NCI-H128 (cell line): ENCODE data around the gene UBE2QL1.
A peak's percentile ranks its signal among the peaks of the same experiment; 100 is the strongest.

ENCODE experiments used
- DNase-seq: peaks from one replicate; lab custom pipeline; 2025; ENCODE audit not compliant: unreplicated experiment; lab: John Stamatoyannopoulos, UW

The UBE2QL1 gene

DNA sequence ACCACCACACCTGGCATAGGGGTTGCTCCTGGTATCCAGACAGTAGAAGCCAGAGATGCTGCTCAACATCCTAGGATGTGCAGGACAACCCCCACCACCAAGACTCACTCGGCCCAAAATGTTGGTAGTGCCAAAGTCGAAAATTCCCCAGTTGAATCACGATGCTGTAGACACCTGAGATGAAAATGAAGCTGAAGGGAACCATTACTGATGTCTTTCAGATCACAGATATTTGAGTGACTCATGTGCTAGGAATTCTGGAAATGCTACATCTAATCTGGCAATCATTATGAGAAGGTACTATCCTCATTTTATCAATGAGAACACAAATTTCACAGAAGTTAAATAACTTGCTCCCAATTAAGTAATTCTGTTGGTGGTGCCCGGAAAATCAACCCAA, 21.0 kb upstream of the UBE2QL1 start:
- no peak for DNase-seq

DNA sequence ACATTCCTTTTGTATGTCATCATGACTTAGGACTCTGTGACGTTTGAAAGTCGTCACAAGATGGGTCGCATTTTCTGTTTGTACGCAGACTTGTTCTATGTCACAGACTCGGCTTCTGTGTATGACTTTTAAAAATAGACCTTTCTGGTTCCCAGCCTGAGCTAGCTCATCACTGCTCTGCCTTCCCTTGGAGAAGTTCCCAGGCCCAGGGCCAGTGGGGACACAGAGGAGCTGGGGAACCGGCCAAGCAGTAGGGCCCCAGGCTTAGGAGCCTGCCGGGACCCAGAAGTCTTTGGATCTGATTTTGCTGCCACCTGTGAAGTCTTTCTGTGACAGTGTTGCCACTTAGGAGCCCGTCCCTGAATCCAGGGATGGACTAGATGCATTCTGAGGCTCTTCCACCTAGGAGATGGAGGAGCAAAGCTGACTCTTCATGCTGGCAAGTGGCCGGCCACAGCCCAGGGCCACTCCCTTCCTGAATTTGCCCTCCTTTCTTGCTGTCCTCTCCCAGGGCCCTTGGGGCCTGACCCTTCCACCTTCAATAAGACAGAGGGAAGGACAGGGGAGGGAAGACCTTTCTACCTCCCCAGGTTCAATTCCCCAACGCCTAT, 18.1 kb upstream of the UBE2QL1 start:
- DNase-seq, result no peak

DNA sequence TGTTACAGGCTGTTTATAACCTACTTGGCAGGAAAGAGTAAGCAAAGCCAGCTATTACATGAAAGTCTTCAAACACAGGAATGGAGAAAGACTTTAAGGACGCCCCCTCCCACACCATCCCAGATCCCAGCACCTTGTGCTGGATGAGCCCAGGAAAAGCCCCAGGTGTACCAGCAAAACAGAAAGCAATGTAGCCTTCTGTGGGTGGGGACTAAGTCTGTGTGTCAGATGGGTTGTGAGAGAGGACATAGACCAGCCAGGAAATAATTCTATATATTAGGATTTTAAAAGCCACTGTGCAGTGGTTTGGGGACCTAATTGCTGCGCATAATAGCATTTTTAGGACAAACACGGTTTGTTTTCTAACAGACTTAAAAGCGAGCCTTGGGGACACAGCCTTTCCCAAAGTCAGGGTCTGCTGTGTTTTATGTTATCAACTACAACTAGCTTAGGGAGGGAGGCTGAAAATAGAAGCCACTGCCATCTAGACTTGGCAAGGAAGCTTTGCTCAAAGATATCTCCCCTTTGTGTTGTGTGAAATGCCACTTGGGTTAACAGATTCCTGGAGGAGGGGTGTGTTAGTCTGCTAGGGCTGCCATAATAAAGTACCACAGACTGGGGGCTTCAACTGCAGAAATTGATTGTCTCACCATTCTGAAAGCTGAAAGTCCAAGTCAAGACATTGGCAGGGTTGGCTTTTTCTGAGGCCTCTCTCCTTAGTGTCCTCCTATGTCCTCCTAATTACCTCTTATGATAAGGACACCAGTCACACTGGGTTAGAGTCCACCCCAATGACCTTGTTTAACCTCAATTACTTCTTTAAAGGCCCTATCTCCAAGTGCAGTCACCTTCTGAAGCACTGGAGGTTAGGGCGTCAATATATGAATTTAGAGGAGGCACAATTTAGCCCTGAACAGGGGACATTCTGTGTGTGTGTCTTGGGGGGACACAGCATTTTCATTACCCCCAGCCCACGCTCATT, 17.2 kb upstream of the UBE2QL1 start:
- no peak for DNase-seq

DNA sequence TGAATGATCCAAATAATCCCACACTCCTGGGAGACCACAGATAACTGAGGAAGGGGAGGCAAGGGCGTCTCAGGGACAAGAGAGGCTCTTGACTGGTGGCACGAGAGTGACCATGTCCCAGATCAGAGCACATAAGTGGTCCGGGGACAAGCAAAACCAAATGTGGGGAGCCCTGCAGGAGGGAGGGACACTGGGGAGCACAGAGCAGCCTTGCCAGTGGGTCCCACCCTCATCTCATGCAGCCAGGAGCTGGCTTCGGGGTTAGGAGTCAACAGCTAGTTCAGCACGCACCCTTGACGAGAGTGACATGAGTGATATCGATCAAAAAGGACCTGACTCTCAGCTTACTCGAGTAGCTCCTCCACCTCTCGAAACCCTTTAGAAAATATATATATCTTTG, 16.5 kb upstream of the UBE2QL1 start:
- DNase-seq, result no peak

DNA sequence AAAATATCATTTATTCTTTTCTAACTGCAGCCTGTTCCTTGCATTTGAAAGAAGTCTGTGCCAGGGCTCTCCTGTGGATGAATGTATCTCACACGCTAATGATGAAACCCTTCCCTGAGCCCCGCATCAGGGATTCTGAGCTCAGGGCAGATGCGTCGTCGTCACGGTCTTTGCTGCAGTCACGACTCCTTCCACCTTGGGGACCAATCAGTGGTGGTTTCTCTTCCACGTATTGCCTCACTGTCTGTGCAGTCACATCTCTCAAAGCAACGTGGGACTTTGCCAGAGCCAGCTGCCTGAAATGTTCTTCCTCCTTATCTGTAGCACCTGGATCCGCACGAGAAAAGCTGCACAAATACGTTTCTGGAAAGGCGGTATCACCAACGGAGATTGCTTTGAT, 13.9 kb upstream of the UBE2QL1 start:
- DNase-seq, result no peak

DNA sequence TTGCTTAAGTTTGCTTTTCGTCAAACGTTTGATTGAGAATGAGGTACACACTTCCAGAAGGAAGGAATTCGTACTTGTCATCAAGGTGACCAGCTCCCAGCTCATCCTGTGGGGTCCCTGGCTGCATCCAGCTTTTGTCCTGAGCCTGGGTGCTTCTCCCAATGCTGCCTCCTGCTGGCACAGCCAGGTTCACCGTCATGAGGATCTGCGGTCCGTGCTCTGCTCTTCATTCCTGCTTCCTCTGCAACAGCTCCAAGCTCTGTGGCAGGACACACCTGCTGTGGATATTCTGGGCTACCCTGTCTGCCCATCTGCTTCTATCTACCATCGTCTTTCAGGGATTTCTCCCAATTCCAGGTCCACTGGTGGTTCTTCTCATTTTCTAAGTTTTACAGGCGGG, 13.3 kb upstream of the UBE2QL1 start:
- no peak for DNase-seq

DNA sequence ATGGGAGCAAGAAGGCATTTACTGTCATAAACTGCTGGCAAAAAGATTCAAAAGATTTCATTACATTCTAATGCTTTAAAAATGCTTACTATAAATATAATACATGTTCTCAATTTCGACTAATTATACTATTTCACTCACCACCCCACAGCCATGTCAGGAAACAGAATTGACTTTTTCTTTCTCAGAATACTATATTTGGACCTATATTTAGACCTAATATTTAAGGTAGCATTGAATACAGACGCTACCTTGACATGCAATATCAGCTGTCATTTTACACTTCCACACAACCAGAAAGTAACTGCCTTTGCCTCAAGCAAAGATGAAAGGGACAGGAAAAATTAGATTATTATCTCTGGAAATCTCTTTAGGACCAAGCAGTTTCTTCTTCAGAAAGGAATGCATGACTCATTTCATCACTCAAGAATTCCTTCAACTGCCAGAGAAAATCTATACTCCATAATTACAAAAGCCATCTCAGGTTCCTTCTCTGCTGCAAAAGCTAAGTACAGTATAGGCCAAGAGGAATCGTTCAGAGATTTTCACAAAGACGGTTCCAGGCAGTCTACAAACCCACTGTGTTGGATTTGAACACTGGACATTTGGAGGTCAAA, 11.8 kb upstream of the UBE2QL1 start:
- DNase-seq, result no peak

DNA sequence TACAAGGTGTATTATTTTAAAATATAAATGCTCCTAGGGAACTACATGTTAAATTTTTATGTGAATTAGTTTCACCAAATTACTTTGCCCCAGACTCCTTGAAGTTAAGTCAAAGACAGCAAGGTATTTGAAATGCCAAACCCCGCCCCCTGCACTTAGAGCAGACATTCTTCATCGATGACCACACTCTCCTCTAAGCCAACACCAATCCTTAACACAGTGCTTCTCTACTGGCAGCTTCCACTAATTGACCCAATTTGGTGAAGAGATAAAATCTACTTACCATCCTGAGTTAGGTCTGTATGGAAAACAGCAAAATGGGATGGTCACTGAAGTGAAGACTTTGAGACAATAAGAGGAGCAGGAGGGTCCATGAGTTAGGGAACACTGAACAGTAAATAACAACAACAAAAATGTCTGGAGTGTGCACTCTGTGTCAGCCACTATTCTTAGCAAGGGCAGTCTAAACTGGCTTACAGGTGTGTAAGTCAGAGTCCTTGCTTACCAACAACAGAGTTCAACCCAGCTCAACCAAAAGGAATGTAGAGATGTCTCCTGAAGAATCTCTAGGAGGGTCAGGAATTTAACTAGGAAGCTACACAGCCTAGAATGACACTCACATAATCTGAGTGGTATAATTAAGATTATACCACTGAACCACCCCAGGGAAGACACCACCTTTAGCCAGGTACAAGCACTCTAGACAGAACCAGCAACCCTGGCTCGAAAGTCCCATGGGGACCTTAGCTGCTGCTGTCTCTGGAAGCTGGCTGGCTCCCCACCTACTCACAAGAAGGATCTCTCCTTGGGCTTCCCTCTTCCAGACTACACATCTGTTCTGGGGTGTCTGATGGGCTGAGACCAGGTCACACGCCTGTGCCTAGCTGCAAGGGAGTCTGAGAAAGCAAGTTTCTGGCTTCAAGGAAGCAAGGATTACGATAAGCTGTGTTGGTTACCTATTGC, 8.8 kb upstream of the UBE2QL1 start:
- no peak for DNase-seq

DNA sequence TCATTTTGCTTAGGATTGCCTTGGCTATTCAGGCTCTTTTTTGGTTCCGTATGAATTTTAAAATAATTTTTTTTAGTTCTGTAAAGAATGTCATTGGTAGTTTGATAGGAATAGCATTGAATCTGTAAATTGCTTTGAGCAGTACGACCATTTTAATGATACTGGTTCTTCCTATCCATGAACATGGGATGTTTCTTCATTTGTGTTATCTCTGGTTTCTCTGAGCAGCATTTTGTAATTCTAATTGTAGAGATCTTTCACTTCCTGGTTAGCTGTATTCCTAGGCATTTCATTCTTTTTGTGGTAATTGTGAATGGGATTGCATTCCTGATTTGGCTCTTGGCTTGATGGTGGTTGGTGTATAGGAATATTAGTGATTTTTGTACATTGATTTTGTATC, 6.3 kb upstream of the UBE2QL1 start:
- no peak for DNase-seq

DNA sequence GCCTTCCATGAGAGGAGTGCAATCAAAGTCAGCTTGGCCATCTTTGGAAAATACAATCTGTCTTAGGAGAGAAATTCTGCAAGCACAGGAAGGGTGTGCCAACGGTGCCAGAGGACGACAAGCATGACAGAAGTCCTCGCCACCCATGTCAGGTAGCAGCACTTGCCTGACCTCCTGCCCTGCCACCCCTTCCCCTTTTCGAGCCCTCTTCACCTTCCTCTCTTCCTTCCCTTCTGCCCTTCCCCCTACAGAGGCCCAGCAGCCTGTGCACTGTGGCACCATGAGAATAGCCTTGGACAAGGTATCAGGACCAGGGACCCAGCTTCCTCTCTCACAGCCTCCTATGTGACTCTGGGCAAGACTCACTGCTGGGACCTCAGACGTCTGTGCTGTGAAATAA, 5.3 kb upstream of the UBE2QL1 start:
- no peak for DNase-seq

DNA sequence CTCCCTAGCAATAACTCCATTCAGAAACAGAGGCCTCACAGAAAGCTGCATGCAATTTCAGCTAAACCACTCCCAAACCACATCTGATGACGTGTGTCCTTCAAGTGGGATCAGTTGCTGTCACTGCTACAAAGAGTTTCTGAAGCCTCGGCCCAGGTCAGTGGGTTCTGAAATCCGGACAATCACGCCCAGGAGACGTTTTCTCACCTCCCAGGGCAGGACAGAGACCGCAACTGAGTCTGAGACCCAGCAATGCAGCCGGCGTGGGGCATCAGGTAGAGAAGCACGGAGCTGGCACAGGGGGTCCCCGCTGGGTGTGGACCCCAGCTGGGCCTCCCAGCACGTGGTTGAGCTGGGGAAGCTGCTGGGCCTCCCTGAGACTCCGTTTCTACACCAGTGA, 2.6 kb upstream of the UBE2QL1 start:
- no peak for DNase-seq

DNA sequence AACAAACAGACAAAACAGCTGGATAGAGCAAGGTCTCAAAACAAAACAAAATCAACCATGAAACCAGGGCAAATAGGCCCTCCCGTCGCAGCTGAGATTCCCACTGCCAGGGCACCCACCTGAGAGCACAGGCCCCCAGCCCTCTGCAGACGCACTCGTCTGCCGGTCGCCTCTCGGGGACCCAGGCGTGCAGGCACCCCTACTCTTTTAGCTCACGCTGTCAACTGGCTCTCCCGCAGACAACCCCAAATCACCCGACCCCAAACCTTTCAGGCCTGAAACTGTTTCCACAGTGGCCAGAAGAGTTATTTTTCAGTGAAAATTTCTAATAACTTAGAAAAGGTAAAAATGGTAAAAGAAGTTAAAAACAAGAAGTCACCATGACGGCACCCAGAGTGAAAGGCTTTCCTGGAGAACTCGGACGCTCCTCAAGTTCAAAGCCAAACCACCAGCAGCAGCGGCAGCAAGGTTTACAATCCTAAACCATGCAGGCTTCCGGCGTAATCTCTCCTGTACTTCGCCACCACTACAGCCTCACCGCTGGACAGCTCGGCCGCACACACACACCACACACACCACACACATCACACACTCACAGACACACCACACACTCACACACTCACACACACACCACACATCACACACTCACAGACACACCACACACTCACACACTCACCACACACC, 1.9 kb upstream of the UBE2QL1 start:
- no peak for DNase-seq

DNA sequence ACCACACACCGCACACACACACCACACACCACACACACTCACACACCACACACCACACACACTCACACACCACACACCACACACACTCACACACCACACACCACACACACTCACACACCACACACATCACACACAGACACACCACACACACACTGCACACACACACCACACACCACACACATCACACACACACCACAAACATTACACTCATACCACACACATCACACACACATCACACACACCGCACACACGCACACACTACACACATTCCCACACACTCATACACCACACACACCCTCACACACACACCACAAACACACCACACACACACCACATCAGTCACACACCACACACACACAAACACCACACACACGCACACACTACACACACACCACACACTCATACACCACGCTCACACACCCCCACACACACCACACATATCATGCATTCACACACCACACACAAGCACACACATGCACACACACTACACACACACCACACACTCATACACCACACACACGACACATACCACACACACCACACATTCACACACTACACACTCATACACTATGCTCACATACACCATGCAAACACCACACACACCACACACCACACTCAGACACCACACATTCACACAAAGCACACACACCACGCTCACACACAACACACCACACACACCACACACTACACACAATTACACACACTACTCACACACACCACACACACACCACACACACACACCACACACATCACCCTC, 1.1 kb upstream of the UBE2QL1 start:
- DNase-seq, result no peak

DNA sequence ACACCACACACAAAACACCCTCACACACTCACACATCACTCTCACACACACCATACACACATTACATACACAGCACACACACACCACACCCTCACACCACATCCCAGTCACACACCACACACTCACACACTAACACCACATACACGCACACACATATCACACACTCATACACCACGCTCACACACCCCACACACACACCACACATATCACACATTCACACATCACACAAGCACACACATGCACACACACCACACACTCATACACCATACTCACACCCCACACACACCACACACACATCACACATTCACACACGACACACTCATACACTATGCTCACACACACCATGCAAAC, 543 bp upstream of the UBE2QL1 start:
- no peak for DNase-seq

DNA sequence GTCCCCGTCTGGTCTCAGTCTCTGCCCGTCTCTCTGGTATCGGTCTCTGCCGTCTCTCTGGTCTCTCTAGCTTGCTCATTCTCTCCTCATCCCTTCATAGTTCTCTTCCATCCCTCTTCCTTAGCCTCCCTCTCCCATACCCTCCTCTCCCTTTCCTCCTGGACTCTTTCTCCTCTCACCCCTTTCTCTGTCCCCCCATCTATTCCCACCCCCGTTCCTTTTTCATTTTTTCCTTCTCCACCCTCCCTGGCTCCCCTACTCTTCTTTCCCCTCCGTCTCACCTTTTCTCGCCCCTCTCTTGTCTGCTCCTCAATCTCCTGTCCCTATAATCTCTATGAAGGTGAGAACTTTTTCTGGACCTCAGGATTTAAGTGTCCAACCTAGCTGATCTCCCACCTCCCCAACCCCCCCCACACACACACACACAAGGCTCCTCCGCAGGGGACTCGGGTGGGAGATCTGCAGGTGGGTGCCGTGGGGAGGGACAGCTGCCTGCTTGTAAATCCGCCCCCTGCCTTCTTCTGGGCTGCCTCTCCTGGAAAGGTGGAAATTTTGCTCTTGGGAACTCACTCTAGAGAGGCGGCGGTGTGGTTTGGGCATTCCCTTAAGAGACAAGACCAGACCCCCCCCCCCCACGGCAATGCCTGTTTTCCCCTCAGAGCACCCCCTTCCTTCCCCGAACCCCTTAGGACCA, 953 bp downstream of the UBE2QL1 start:
- DNase-seq, result no peak

DNA sequence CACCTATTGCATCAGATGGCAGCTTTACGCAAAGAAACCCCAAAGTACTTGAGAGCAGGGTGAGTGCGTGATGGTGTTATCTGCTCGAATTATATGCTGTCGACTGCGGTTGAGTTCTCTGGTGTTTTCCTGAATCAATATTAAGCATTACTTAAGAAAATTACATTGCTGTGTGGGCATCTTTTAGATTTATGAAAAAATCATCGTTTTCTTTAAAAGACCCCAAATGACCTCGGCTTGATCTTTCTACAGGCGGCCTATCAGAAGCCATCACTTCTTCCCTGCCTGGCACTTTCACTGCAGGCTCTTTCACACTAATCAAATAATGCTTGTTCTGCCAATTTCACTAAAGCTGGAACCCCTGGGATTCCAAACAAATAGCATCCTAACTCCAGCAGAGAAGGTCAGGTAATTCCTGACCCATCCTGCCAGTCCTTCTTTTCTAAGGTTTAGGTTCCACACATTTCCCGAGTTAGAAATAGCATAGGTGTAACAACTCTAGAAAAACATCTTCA, 1.7 kb downstream of the UBE2QL1 start:
- DNase-seq, result no peak

DNA sequence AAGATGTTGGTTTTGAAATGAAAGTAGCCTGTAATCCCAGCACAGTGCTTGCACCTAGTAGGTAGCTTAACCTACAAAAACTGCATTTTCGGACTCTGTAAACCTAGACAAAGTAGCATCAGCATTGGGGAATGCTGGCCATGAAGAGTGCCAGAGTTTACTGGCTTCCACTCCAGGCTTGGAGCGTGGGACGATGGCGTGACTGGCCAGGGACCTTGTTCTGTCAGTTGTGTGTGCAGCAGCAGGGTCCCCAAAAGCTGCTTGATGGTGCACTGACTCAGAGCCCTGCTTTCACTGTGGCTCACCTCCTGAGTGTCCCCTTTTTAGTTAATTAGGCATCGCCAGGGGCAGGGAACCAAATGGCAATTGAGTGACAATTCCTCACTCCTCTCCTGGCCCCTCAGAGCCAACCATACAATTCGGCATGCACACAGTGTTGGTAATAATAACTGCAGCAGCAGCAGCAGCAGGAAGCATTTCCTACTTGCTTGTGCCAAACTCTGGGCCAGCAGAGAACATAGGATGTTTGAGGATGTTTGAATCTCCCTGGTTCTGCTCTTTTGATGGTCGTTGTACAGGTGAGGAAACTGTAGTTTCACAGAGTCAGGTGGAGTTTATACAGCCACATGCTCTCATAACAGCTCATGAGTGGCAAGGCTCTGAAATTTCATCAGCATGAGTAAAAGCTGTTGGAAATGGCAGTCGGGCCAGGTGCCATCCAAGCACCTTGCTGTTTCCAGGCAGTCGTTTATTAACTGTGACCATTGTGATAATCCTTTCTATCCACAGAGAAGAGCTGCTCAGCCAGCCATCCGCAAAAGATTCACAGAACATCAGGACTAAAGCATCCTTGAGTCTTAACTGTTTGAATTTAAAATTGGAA, 4.2 kb downstream of the UBE2QL1 start:
- peak; percentile 21 for DNase-seq
